HG02885 (cell line): ENCODE data around the gene PGBD5.

Source experiments
- ATAC-seq: cut with Tn5 transposase; IDR thresholded peaks from one replicate; pipeline ENCODE4 v1.9.1; 2021; ENCODE audit warnings: mild to moderate bottlenecking; ENCODE audit not compliant: unreplicated experiment, poor library complexity

Gene PGBD5

GRCh38 chr1:230354005-230354404 is 72.1 kb downstream of the PGBD5 start:
- no peak for ATAC-seq

GRCh38 chr1:230352537-230352936 is 73.6 kb downstream of the PGBD5 start:
- ATAC-seq: no peak

GRCh38 chr1:230351983-230352382 is 74.1 kb downstream of the PGBD5 start:
- no peak for ATAC-seq

GRCh38 chr1:230351514-230351913 is 74.6 kb downstream of the PGBD5 start:
- no peak for ATAC-seq

- ATAC-seq: no peak
Measured at GRCh38 chr1:230350208-230350921, 75.8 kb downstream of the PGBD5 start.

GRCh38 chr1:230349020-230349393 is 77.1 kb downstream of the PGBD5 start:
- no peak for ATAC-seq

GRCh38 chr1:230348386-230349019 is 77.6 kb downstream of the PGBD5 start:
- no peak for ATAC-seq

GRCh38 chr1:230347896-230348295 is 78.2 kb downstream of the PGBD5 start:
- no peak for ATAC-seq

- ATAC-seq: no peak
Measured at GRCh38 chr1:230345139-230345885, 80.8 kb downstream of the PGBD5 start.

GRCh38 chr1:230342699-230343098 is 83.4 kb downstream of the PGBD5 start:
- ATAC-seq: no peak

- no peak for ATAC-seq
Measured at GRCh38 chr1:230342019-230342418, 84.1 kb downstream of the PGBD5 start.

- ATAC-seq: no peak
Measured at GRCh38 chr1:230341162-230341546, 85.0 kb downstream of the PGBD5 start.

- no peak for ATAC-seq
Measured at GRCh38 chr1:230340526-230341161, 85.5 kb downstream of the PGBD5 start.

GRCh38 chr1:230339033-230339432 is 87.1 kb downstream of the PGBD5 start:
- ATAC-seq: no peak

- no peak for ATAC-seq
Measured at GRCh38 chr1:230337266-230337665, 88.9 kb downstream of the PGBD5 start.

- no peak for ATAC-seq
Measured at GRCh38 chr1:230335861-230336522, 90.1 kb downstream of the PGBD5 start.

- no peak for ATAC-seq
Measured at GRCh38 chr1:230334447-230334837, 91.7 kb downstream of the PGBD5 start.

GRCh38 chr1:230333590-230334446 is 92.3 kb downstream of the PGBD5 start:
- no peak for ATAC-seq

- ATAC-seq: no peak
Measured at GRCh38 chr1:230332575-230333066, 93.5 kb downstream of the PGBD5 start.
